Smooth muscle cell (in vitro differentiated cells): ENCODE measurements around the gene MYO10. TPM values are rescaled to one million over a fixed set of nuclear protein-coding genes. Genes with fewer than 3 reads are reported as not detected.
A peak's percentile ranks its signal among the peaks of the same experiment; 100 is the strongest.

Experiments used
- DNase-seq: peaks from one replicate; lab custom pipeline; 2025; ENCODE audit not compliant: unreplicated experiment; lab: John Stamatoyannopoulos, UW
- H2AFZ ChIP-seq: fragments of 200-600 bp; sonication (generic); 2 replicates; pipeline ENCODE4 v1.6.0; 2016; ENCODE audit warnings: antibody characterized with exemption, low read depth, mild to moderate bottlenecking
- H3F3A ChIP-seq: fragments of 200-600 bp; sonication (generic); 2 replicates; pipeline ENCODE4 v1.6.0; 2017; ENCODE audit warnings: antibody characterized with exemption, low read depth
- H3K27ac ChIP-seq: fragments of 200-600 bp; sonication (generic); 2 replicates; pipeline ENCODE4 v1.5.1; 2016; ENCODE audit warnings: low read depth, mild to moderate bottlenecking
- H3K27me3 ChIP-seq: fragments of 200-600 bp; sonication (generic); 2 replicates; pipeline ENCODE4 v1.6.1; 2016; ENCODE audit warnings: low read depth, mild to moderate bottlenecking
- H3K36me3 ChIP-seq: fragments of 200-600 bp; sonication (generic); 2 replicates; pipeline ENCODE4 v1.5.1; 2016; ENCODE audit warnings: low read depth
- H3K4me1 ChIP-seq: fragments of 200-600 bp; sonication (generic); 2 replicates; pipeline ENCODE4 v1.5.1; 2016; ENCODE audit warnings: low read depth
- H3K4me2 ChIP-seq: fragments of 200-600 bp; sonication (generic); 2 replicates; pipeline ENCODE4 v1.6.0; 2016; ENCODE audit warnings: mild to moderate bottlenecking
- H3K4me3 ChIP-seq: fragments of 200-600 bp; sonication (generic); 2 replicates; pipeline ENCODE4 v1.5.1; 2016; ENCODE audit warnings: mild to moderate bottlenecking
- H3K79me2 ChIP-seq: fragments of 200-600 bp; sonication (generic); 2 replicates; pipeline ENCODE4 v1.6.0; 2016; ENCODE audit warnings: low read depth, mild to moderate bottlenecking
- H3K9ac ChIP-seq: fragments of 200-600 bp; sonication (generic); 2 replicates; pipeline ENCODE4 v1.6.0; 2016; ENCODE audit warnings: low read depth
- H3K9me3 ChIP-seq: fragments of 200-600 bp; sonication (generic); replicated peaks from 2 replicates; pipeline ENCODE4 v1.5.1; 2016; ENCODE audit warnings: low read depth
- H4K20me1 ChIP-seq: fragments of 200-600 bp; sonication (generic); 2 replicates; pipeline ENCODE4 v1.6.0; 2016; ENCODE audit warnings: low read depth
- WGBS: methylation state at CpG from one replicate; pipeline ENCODE4 v1.1.7; 2016; ENCODE audit warnings: low lambda C conversion rate; 5-methylcytosine and 5-hydroxymethylcytosine counted together
- polyA plus RNA-seq: library from polyadenylated mRNA; unstranded; fragments of >200 nt; fragmentation: Nextera tagmentation; extraction: Ambion mirVana; gene quantifications from 2 replicates; pipeline ENCODE4 v1.2.1, GENCODE V29; 2016
- total RNA-seq: library from RNA; depleted of rRNA; stranded (reverse); fragments of >200 nt; gene quantifications from 2 replicates; pipeline ENCODE4 v1.2.3, GENCODE V29; 2014
- TF ChIP-seq, protein P1 (sequence below): fragments of 200-600 bp; sonication (generic); IDR thresholded peaks from 2 replicates; pipeline ENCODE4 v1.5.1; 2017; ENCODE audit warnings: borderline replicate concordance, mild to moderate bottlenecking, antibody characterized with exemption; ENCODE audit not compliant: insufficient read depth, poor library complexity, severe bottlenecking

Gene MYO10
- total and polyA plus RNA-seq, 2 experiments from 2014 or later = 76.4 to 96.8 TPM

DNA sequence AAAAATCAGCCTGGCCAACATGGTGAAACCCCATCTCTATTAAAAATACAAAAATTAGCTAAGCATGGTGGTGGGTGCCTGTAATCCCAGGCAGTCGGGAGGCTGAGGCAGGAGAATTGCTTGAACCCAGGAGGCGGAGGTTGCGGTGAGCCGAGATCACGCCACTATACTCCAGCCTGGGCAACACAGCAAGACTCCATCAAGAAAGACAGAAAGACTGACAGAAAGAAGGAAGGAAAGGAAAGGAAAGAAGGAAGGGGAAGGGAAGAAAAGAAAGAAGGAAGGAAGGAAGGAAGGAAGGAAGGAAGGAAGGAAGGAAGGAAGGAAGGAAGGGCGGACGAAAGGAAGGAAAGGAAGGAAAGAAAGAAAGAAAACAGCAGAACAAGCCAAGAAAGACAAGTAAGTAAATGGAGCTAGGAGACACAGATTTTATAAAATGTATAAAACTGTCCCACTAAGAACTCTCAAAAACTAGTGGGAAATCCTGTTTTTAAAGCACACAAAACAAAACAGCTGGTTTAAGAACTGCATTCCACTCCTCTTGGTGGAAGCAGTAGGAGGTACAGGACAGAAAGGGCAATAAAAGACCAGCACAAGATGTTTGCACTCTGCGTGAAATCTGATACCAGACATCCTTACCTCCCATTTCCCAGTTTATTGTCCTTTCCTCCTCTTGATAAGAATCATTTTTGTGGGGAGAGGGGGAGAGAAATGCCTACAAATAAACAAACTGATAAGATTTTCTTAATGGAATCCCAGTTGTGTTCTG is 46.7 kb downstream of the MYO10 start:
- Histone ChIP-seq H3K4me3 (no peak overlapping the region), H3K79me2 (peaks cover 99% of the 10 kb centered on the region), H3K4me1 (peaks cover 24% of the 10 kb centered on the region), H2AFZ (no peak overlapping the region), H3K4me2 (peak overlapping the region; percentile 1), H3F3A (peaks cover 10% of the 10 kb centered on the region), H3K9ac (no peak overlapping the region), H3K9me3 (no peaks in the 10 kb centered on the region), H3K27me3 (no peaks in the 10 kb centered on the region), H3K36me3 (no peaks in the 10 kb centered on the region), H4K20me1 (peaks cover 100% of the 10 kb centered on the region), H3K27ac (peak overlapping the region; percentile 8)
- DNase-seq = no peak
- WGBS = 67% methylated on average over 8 of the region's 8 CpGs
- TF ChIP-seq, protein P1, sequence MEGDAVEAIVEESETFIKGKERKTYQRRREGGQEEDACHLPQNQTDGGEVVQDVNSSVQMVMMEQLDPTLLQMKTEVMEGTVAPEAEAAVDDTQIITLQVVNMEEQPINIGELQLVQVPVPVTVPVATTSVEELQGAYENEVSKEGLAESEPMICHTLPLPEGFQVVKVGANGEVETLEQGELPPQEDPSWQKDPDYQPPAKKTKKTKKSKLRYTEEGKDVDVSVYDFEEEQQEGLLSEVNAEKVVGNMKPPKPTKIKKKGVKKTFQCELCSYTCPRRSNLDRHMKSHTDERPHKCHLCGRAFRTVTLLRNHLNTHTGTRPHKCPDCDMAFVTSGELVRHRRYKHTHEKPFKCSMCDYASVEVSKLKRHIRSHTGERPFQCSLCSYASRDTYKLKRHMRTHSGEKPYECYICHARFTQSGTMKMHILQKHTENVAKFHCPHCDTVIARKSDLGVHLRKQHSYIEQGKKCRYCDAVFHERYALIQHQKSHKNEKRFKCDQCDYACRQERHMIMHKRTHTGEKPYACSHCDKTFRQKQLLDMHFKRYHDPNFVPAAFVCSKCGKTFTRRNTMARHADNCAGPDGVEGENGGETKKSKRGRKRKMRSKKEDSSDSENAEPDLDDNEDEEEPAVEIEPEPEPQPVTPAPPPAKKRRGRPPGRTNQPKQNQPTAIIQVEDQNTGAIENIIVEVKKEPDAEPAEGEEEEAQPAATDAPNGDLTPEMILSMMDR = no peak

- no peak overlapping the region for H3K9ac ChIP-seq
- H3K36me3 ChIP-seq = no peaks in the 10 kb centered on the region
- H3K79me2 ChIP-seq = peaks cover 99% of the 10 kb centered on the region
- no peak overlapping the region for H3K4me3 ChIP-seq
- H3K9me3 ChIP-seq = no peaks in the 10 kb centered on the region
- peaks cover 5% of the 10 kb centered on the region for H3F3A ChIP-seq
- no peak overlapping the region for H3K4me2 ChIP-seq
- no peaks in the 10 kb centered on the region for H3K27me3 ChIP-seq
- peak overlapping the region; percentile 44 for H3K27ac ChIP-seq
- H4K20me1 ChIP-seq = peaks cover 100% of the 10 kb centered on the region
- peaks cover 17% of the 10 kb centered on the region for H3K4me1 ChIP-seq
- no peak overlapping the region for H2AFZ ChIP-seq
- 59% methylated on average over 3 of the region's 3 CpGs for WGBS
- TF ChIP-seq, protein P1 = no peak
- DNase-seq = no peak
Observed at GRCh38 chr5:16888694-16889124, 47.4 kb downstream of the MYO10 start.

DNA sequence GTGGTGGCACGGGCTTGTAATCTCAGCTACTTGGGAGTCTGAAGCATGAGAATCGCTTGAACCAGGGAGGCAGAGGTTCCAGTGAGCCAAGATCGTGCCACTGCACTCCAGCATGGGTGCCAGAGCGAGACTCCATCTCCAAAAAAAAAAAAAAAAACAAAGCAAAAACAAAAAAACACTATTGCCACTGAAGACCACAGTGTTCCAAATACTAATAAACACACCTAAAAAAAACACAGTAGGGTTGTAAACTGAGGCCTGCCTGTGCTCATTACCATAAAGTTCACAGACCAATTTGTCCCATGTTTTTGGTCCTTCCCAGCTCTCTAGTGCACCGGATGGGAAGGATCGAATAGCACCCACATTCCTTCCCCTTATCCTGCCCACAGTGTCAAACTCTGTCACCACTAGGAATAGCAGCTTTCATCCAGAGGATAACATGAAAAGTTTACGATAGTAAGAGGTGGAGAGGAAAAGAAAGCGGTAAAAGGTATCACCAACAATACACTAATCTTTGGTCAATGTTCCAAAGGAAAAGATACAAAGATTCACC is 49.2 kb downstream of the MYO10 start:
- Histone ChIP-seq H3K4me1 (peaks cover 16% of the 10 kb centered on the region), H3K79me2 (peaks cover 100% of the 10 kb centered on the region), H3F3A (peaks cover 5% of the 10 kb centered on the region), H3K9me3 (no peaks in the 10 kb centered on the region), H2AFZ (no peak overlapping the region), H3K27ac (peak overlapping the region; percentile 59), H3K36me3 (no peaks in the 10 kb centered on the region), H3K4me3 (no peak overlapping the region), H3K9ac (no peak overlapping the region), H3K4me2 (peak overlapping the region; percentile 28), H4K20me1 (peaks cover 100% of the 10 kb centered on the region), H3K27me3 (no peaks in the 10 kb centered on the region)
- WGBS = 68% methylated on average over 8 of the region's 8 CpGs
- DNase-seq = no peak
- TF ChIP-seq, protein P1 = no peak
